HFFc6 (cell line): Measurements from ENCODE around the gene GAS7. TPM values are rescaled to one million over a fixed set of nuclear protein-coding genes. Genes with fewer than 3 reads are reported as not detected.
"Not testable (repeated sequence)": the region's sequence is repeated elsewhere in the genome, so short reads cannot be mapped to it uniquely, and the experiment has no call there.

ENCODE experiments used
- DNase-seq: peaks from one replicate; pipeline ENCODE4 v3.0.0-alpha.2; 2018
- H3K27ac Mint-ChIP-seq: 2 replicates; pipeline ENCODE4 v1.8.0; 2020; ENCODE audit warnings: mild to moderate bottlenecking, mixed read lengths
- H3K27me3 Mint-ChIP-seq: 2 replicates; pipeline ENCODE4 v1.8.0; 2021; ENCODE audit warnings: mild to moderate bottlenecking, moderate library complexity, mixed read lengths; ENCODE audit not compliant: insufficient read depth
- H3K36me3 Mint-ChIP-seq: 2 replicates; pipeline ENCODE4 v1.8.0; 2021; ENCODE audit warnings: low read depth, mixed read lengths
- H3K4me1 Mint-ChIP-seq: 2 replicates; pipeline ENCODE4 v1.8.0; 2020; ENCODE audit warnings: low read depth, mixed read lengths
- H3K4me3 Mint-ChIP-seq: 2 replicates; pipeline ENCODE4 v1.8.0; 2020; ENCODE audit warnings: mild to moderate bottlenecking, moderate library complexity, mixed read lengths
- H3K9me3 Mint-ChIP-seq: 2 replicates; pipeline ENCODE4 v1.8.0; 2020; ENCODE audit warnings: mild to moderate bottlenecking, mixed read lengths
- CTCF ChIP-seq: fragments of 200-600 bp; sonication (generic); IDR thresholded peaks from 2 replicates; pipeline ENCODE4 v1.5.0; 2021; ENCODE audit warnings: antibody characterized with exemption, mild to moderate bottlenecking
- total RNA-seq, 6 experiments: library from RNA; stranded (reverse); fragmentation: NEBNext Ultra II Directional; extraction: Animal tissue kit (Norgen Biotek cat#: 25700); gene quantifications; 2 replicates in 1 of 6; 3 replicates in 5 of 6; pipeline ENCODE4 v1.2.3, GENCODE V29; 2021

GAS7 gene
- total RNA-seq, 6 experiments from 2014 or later: 1.4 to 7.4 (median 3.1) TPM

GRCh38 chr17:10013365-10014112, 184.9 kb downstream of the GAS7 start:
- H3K4me3 Mint-ChIP-seq: no peak overlapping the region
- no peak for TF ChIP-seq CTCF
- H3K27me3 Mint-ChIP-seq: no peaks in the 10 kb centered on the region; the same call in 1 of the 2 replicates
- no peak for DNase-seq
- no peaks in the 10 kb centered on the region for H3K9me3 Mint-ChIP-seq
- no peak overlapping the region for H3K27ac Mint-ChIP-seq
- no peaks in the 10 kb centered on the region for H3K36me3 Mint-ChIP-seq
- no peaks in the 10 kb centered on the region; the same call in 1 of the 2 replicates for H3K4me1 Mint-ChIP-seq

DNA sequence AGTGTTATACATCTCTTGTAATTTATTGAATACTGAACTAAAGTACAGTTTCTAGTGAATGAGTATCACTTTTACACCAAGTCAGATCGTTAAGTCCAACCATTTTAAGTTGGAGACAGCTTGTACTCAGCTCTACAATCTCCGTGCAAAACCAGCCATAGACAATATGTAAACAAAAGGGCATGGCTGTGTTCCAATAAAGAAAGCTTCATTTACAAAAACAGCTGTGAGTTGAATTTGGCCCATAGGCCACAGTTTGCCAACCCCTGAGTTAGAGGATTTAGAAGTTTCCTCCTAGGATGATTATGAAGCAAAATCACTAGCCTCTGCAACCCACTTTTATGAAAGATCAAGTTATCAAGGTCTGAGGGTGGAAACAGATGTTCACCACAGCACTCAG, 187.7 kb downstream of the GAS7 start:
- DNase-seq: no peak
- no peak for TF ChIP-seq CTCF
- H3K4me3 Mint-ChIP-seq: no peak overlapping the region
- H3K36me3 Mint-ChIP-seq: no peaks in the 10 kb centered on the region
- no peaks in the 10 kb centered on the region for H3K9me3 Mint-ChIP-seq
- no peaks in the 10 kb centered on the region; the same call in 1 of the 2 replicates for H3K4me1 Mint-ChIP-seq
- H3K27me3 Mint-ChIP-seq: no peaks in the 10 kb centered on the region; the same call in 1 of the 2 replicates
- no peak overlapping the region for H3K27ac Mint-ChIP-seq

GRCh38 chr17:10003705-10004104, 194.7 kb downstream of the GAS7 start:
- no peak overlapping the region for H3K27ac Mint-ChIP-seq
- H3K9me3 Mint-ChIP-seq: no peaks in the 10 kb centered on the region
- DNase-seq: no peak
- H3K27me3 Mint-ChIP-seq: no peaks in the 10 kb centered on the region; the same call in 1 of the 2 replicates
- H3K4me3 Mint-ChIP-seq: no peak overlapping the region
- no peaks in the 10 kb centered on the region; the same call in 1 of the 2 replicates for H3K4me1 Mint-ChIP-seq
- H3K36me3 Mint-ChIP-seq: no peaks in the 10 kb centered on the region
- TF ChIP-seq CTCF: no peak

GRCh38 chr17:10002567-10003360, 195.6 kb downstream of the GAS7 start:
- not testable (repeated sequence) for H3K4me1 Mint-ChIP-seq, H3K27ac Mint-ChIP-seq, H3K9me3 Mint-ChIP-seq, H3K27me3 Mint-ChIP-seq, DNase-seq, H3K36me3 Mint-ChIP-seq, H3K4me3 Mint-ChIP-seq

- DNase-seq: no peak
- Mint-ChIP-seq H3K9me3 (no peaks in the 10 kb centered on the region; the same call in 1 of the 2 replicates), H3K4me3 (no peak overlapping the region), H3K4me1 (no peaks in the 10 kb centered on the region), H3K36me3 (no peaks in the 10 kb centered on the region), H3K27me3 (no peaks in the 10 kb centered on the region; the same call in none of the 2 replicates), H3K27ac (no peak overlapping the region)
- TF ChIP-seq CTCF: no peak
These were observed 197.0 kb downstream of the GAS7 start for GRCh38 chr17:10001306-10001873.
